T-helper 2 cell treated with Interferon-gamma antibody and Interleukin-4, amounts not matched to agents 100 ng/mL and 5 ng/mL, for 36 hours (primary cell): Measurements from ENCODE around the gene CLEC4C. TPM values are rescaled to one million over a fixed set of nuclear protein-coding genes. Genes with fewer than 3 reads are reported as not detected.

Experiments
- intact Hi-C: fragments of 100-400 bp; cut with micrococcal nuclease; formaldehyde crosslinking; loops from one replicate; pipeline ENCODE4 v1.15.1; 2023
- total RNA-seq: library from RNA; stranded (reverse); gene quantifications from 2 replicates; pipeline ENCODE4 v1.2.3, GENCODE V29; 2022

Gene CLEC4C
- total RNA-seq, 1 donor from 2014 or later: not detected

- intact Hi-C loops: no loop called here
Measured at GRCh38 chr12:7729746-7730145, 17.4 kb downstream of the CLEC4C start.

DNA sequence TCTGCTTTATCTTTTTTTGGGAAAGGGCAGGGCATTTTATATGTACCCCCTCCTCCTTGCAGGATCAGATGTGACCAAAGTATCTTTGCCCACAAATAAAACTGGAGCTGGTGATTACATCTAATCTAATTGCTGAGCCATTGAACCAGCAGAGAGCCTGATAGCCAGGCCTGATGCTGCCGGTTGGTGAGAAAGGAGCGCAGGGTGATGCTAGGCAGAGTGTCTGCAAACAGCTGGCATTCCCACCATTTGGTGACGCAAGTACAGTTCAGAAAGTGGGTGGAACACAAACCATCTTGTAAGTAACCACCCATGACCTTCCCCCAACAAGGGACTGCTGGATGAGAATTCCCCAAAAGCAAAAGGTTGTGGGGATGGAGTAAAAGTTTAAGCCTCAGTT, 23.2 kb downstream of the CLEC4C start:
- intact Hi-C loops: no loop called here

DNA sequence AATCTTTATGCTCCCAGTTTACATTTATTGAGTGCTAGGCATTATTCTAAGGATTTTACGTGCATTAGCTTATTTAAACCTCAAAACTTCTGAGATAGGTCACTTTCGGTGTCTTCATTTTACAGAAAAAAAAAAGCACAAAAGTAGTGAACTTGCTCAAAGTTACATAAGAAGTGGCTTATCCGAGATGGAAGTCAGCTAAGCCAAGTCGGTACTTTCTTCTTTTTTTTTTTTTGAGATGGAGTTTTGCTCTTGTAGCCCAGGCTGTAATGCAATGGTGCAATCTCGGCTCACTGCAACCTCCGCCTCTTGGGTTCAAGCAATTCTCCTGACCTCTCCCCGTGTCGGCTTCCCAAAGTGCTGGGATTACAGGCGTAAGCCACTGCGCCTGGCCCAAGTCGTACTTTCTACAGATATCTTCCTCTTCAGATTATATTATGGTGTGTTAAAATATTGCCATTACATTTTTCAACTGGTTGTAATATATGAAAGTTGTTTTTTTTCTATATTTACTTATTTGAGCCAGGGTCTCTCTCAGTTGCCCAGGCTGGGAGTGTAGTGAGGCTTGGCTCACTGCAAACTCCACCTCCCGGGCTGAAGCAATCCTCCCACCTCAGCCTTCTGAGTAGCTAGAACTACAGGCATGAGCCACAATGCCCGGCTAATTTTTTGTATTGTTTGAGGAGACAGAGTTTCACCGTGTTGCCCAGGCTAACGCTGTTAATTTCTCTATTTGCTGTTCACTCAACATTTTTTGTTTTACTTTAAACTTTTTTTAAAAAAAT, 27.0 kb downstream of the CLEC4C start:
- intact Hi-C loops: no loop called here

- intact Hi-C loops: no loop called here
Measured at GRCh38 chr12:7716381-7716780, 30.8 kb downstream of the CLEC4C start.

GRCh38 chr12:7712841-7713442, 34.2 kb downstream of the CLEC4C start:
- intact Hi-C loops: no loop called here

DNA sequence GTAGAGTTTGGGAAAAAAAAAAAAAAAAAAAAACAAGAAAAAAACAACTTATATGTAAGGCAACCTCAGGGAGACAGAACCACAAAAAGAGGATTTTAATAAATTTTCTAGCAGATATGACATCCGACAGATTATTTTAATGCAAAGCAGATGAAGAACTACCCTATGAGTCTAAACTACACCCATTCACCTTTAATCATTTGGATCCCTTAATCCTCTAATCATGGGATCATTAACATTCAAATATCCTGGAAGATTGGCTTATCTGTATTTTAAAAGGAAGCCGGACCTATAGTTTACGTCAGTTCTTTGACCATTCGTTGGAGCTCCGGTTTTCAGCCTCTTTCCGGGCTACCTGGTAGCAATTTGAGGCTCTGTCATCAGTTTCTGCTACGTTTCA, 36.0 kb downstream of the CLEC4C start, which contains the start of gene DPPA3:
DPPA3 (plus strand) TSS at position 301 of the 400 bp plus-strand sequence. CDS start 138 bp downstream, outside the sequence.
- intact Hi-C loops: no loop called here

GRCh38 chr12:7709969-7710675, 37.1 kb downstream of the CLEC4C start:
- intact Hi-C loops: no loop called here

- intact Hi-C loops: no loop called here
Measured at GRCh38 chr12:7705846-7706245, 41.3 kb downstream of the CLEC4C start.

GRCh38 chr12:7695566-7696197, 51.5 kb downstream of the CLEC4C start, which contains the start of gene GDF3:
Gene GDF3, minus strand, starts transcription at chr12:7695775. Its CDS starts 47 bp downstream, at chr12:7695728.
- intact Hi-C loops: no loop called here

DNA sequence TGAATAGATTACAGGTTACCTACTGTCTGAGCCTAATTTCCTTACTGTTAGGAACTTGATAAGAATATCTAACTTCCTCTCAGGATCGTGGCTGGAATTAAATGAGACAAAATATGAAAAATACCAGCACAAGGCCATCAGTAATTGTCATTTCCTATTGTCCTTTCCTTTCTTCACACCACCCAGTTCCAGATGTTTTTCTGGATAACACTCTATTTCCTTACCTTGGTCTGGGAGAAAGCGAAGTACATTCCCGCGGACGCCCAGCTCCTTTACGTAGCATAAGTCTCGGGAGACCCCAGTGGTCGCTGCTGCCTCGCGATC, 52.0 kb downstream of the CLEC4C start:
- intact Hi-C loops: no loop called here

DNA sequence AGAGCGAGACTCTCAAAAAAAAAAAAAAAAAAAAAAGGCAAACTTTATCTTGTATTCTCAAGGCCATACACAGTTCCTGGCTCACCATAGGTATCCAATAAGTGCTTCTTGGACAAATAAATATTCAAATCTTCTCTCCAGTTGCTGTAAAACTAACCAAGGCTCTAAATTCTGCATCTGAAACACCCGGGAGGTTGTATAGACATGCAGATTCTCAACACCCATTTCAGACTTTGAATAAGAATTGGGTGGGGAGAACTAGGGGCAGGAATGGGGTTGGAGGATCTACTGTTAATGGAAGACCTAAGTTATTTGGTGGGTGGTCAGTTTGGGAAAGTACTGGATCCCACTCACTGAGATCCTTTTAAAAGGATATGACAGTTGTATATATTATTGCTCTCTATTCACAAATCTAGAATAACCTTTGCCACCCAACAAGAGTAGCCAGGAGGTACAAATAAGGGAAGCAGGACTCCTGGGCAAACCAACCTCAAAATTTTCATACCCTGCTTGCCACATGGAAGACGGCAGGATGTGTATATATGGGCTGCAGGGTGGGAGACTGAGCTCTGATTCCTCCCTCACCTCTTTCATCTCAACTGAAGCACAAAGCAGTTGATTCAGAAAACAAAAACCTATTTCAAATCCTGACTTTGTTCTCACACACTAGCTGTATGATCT, 52.5 kb downstream of the CLEC4C start:
- intact Hi-C loops: no loop called here

DNA sequence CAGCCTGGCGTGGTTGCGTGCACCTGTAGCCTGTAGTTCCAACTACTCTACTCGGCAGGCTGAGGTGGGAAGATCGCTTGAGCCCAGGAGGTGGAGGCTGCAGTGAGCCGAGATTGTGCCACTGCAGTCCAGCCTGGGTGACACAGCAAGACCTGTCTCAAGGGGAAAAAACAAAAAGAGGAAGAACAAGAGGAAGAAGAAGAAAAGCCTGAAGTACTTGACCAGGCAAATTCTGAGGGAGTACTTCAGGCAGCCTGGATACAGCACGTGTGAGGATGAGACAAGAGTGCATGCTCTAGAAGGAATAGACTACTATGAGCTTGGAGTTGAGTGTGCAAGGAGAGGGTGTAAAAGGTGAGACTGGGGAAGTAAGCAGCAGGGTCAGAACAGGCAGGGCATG, 53.4 kb downstream of the CLEC4C start:
- intact Hi-C loops: no loop called here

DNA sequence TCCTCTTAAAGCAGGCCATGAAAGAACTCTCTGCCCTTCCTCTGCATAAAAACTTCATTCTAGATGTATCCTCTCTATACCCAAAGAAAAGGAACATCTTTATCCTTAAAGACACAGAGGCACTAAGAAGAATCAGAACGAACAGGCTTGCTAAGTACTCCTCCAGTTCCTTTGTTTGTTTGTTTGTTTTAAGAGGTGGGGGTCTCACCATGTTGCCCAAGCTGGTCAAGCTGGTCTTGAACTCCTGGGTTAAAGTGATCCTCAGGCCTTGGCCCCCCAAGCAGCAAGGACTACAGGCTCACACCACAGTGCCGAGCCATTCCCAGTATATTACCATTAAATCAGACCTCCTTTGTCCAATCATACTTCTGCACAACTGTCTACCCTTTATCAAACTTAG, 65.6 kb downstream of the CLEC4C start:
- intact Hi-C loops: no loop called here

Other genes starting within 250 kb of the CLEC4C start
- gene CD163, start 243.6 kb downstream of the CLEC4C start, total RNA-seq: not detected in 2 replicates
- not detected in 2 replicates for gene APOBEC1, start 81.5 kb downstream of the CLEC4C start, total RNA-seq
- not detected in 2 replicates for gene GDF3, start 51.6 kb downstream of the CLEC4C start, total RNA-seq
- gene DPPA3, start 35.9 kb downstream of the CLEC4C start, total RNA-seq: not detected in 2 replicates
- not detected in 2 replicates for gene NANOGNB, start 17.8 kb upstream of the CLEC4C start, total RNA-seq
- not detected in 2 replicates for gene NANOG, start 42.0 kb upstream of the CLEC4C start, total RNA-seq
- 0.18 TPM in 1 of 2 replicates, not detected in the other for gene SLC2A14, start 125.5 kb upstream of the CLEC4C start, total RNA-seq
- 280 and 289 TPM in 2 replicates for gene SLC2A3, start 188.8 kb upstream of the CLEC4C start, total RNA-seq